HG03571 (cell line): ENCODE results near the gene MATN3.
A peak's percentile ranks its signal among the peaks of the same experiment; 100 is the strongest.

Experiments used
- ATAC-seq: cut with Tn5 transposase; IDR thresholded peaks from one replicate; pipeline ENCODE4 v1.9.1; 2021; ENCODE audit not compliant: unreplicated experiment

The MATN3 gene

DNA sequence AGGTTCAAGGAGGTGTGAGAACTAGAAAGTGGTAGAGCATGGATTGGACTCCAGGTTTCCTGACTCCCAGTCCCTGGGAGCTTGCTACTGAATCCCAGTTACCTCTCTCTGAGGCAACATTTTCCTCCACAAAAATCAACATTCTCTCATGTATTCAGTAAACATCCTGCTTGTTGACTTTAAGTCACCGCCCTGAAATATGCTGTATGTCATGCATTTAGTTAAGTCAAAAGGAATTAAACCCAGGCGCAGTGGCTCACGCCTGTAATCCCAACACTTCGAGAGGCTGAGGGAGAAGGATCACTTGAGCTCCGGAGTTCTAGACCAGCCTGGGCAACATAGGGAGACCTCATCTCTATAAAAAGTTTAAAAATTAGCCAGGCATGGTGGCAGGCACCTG lies 3.8 kb downstream of the MATN3 start:
- no peak for ATAC-seq

DNA sequence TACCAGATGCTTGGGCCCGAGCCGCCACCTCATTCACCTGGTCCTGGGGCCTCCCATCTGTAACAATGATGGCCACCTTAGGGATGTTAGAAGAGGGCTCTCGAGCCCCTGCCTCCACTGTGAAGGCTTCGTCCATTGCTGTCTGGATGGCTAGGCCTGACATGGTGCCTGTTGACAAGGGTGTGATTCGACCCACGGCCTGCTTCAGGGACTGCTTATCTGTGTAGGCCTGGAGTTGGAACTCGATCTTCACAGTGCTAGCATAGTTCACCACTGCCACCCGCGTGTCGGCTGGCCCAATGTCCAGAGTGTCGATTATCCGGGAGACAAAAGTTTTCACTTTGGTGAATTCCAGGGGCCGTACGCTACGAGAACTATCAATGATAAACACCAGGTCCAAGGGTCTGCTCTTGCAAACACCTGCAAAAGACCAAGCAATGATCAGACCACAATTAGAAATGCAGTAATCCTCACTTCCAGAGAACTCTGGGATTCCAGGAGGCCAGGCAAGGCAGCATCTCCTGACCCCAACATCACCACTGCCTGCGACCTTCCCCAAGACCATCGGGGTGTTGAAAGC lies 6.5 kb downstream of the MATN3 start:
- ATAC-seq = no peak

DNA sequence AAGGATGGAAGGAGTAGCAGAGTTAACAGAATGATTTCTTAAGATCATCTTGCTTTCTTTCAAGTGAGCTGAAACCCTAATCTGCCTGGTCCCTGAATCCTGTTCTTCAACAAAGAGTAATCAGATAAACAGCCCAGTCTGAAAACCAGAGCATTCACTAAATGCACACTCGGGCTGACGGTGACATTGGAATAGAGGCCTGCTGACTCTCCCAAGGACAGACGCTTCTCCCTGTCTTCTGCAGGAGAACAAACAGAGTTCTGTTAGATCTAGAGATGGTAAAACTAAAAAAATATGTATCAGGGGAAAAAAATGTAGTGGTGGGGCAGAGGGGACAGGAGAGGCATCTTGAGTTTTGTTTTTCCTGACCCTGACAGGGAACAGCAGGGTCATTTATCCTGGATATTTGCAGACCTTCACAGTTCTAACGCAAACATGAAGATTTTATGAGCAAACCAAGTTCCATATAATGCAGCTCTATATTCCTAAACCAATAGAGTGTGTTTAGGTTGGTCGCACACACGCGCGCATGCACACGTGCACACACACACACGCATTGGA lies 7.3 kb downstream of the MATN3 start:
- ATAC-seq = no peak

DNA sequence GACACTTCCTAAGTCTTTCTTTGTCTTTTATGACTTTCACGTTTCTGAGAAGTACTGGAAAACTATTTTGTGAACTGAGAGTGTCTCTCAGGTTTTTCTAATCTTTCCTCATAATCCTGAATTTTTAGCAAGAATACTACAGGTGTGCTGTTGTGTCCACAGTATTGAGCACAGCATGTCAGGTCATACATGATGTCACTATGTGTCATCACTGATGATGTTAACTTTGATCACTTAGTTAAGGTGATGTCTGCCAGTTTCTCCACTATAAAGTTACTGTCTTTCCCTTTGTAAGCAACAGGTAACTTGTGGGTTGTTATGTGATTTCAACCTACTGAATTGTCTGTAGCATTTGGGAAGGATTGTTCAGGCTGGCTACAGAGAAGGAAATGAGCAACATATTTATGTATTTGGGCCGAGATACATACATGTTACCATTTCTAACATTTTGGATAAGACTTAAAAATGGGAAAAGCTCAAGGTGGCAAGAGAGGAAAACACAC lies 11.1 kb downstream of the MATN3 start:
- no peak for ATAC-seq

DNA sequence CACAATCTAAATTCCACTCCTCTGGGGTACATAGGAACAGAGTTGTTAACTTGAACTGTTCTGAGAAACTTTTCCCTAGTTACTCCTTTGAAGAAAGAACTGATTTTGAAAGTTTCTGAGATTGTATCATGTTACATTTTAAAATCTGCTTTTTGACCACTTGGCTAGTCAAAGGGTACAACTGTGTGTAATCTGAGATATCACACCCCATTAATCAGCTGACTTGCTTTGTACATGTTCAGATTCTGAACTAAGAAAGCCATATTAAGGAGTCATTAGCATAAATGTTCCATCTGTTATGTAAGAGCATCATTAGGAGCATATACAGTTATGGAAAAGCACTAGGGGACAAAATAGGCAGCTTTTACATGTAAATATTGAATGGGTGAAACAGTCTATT lies 18.7 kb downstream of the MATN3 start:
- ATAC-seq = no peak

DNA sequence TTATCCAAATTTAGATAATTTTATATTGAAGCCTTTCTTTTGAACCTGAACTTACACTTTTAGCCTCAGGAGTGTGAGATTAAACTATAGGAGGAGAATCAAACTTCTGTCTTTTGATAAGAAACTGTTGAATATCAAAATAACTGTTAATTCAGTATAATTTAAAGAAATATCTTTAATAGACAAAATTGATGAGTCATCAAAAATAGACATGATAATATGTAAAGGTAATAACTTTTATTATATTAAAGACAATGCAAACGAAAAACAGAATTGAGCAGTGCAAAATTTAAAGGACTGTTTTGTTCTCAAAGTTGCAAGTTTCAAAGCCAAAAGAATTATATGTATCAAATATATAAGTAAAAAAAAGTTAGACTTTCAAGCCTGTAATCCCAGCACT lies 20.6 kb downstream of the MATN3 start:
- no peak for ATAC-seq

GRCh38 chr2:19990416-19990728 lies 22.1 kb downstream of the MATN3 start:
- no peak for ATAC-seq

- peak; percentile 93 for ATAC-seq
These were observed 22.6 kb downstream of the MATN3 start, which contains the start of gene WDR35 for GRCh38 chr2:19989667-19990415. Gene WDR35 (minus strand): TSS chr2:19990105. CDS start chr2:19990015, 90 bp downstream.

- no peak for ATAC-seq
These were observed 23.2 kb downstream of the MATN3 start for GRCh38 chr2:19989342-19989666.

- no peak for ATAC-seq
These were observed 23.9 kb downstream of the MATN3 start for GRCh38 chr2:19988600-19988999.

DNA sequence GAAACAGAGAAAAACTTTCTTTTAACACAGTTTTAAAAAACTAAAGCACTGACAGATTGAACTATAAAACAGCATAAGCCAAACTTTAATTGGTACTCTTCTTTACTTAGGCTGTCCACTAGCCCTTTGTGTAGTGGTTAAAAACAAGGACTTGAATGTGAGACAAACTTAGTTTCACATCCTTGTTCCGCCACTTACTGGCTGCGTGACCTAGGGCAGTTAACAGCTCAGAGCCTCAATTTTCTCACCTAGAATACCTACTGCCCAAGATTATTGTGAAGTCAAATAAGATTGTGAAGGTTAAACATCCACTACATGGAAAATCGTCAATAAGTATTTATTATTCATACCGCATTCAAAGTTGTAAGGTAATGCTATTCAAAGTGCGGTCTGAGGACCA lies 24.5 kb downstream of the MATN3 start:
- peak; percentile 57 for ATAC-seq

DNA sequence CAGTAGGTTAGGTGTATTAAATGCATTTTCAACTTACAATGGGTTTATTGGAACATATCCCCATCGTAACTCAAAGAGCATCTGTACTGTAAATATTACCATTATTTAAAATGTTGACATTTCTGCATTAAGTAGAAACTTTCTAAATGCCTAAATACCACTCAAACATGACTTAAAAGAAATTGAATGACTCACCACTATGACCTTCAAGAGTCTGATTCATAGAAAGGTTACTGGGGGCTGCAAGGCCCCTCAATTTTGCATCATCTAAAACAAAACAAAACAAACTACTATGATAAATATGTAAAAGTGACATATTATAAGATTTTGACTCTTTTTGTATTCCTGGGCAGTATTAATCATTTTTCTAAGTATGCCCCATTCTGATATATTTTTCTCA lies 30.2 kb downstream of the MATN3 start:
- no peak for ATAC-seq

- ATAC-seq = no peak
These were observed 32.5 kb downstream of the MATN3 start for GRCh38 chr2:19979932-19980331.

- ATAC-seq = no peak
These were observed 39.0 kb downstream of the MATN3 start for GRCh38 chr2:19973466-19973865.

- ATAC-seq = no peak
These were observed 40.8 kb downstream of the MATN3 start for GRCh38 chr2:19971691-19972090.

- ATAC-seq = no peak
These were observed 49.1 kb downstream of the MATN3 start for GRCh38 chr2:19963386-19963785.

- ATAC-seq = peak; percentile 85
These were observed 56.7 kb downstream of the MATN3 start for GRCh38 chr2:19955544-19956422.

DNA sequence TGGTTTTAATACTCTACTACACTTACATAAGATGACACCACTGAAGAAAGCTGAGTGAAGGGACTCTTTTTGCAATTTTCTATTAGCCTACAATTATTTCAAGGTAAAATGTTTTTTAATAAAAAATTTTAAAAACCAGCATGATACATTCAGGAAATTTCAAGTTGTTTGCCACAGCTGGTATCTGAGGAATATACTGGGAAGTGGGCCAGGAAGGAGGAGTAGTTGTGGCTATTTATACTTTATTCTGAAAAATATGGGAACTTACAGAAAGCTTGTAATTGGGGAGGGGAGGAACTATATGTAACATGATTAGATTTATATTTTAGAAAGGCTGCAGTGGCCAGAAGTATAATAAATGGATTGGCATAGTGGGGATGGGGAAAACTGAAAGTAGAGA lies 63.4 kb downstream of the MATN3 start:
- no peak for ATAC-seq

GRCh38 chr2:19947184-19947940 lies 65.1 kb downstream of the MATN3 start:
- ATAC-seq = no peak

DNA sequence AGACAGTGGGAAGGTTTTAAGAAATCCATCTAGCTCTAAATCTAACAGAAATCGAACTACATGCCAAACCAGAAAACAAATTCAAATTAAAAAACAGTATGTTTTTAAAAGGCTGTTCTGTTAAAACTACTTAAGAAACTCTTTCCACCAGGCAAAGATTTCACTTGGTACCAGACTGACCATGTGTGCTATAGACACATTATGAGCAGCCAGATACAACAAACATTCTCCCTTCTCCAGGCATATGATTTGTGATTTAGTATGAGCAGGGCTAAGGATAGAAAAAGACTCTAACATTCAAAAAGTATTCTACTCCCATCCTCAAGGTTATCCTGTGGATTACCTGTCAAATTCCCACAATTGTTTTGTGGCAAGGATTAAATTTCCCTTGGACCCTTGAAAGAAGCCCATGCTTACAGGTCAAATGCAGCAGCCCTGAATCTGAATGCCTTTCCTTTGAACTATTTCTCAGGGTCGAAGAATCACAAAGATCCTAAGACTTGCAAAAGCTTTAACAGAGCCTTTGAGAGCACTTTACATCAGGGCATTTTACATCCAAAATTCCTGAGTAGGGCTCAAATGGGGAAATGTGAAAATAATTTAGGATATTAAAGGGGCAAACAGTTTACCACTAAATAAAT lies 68.1 kb downstream of the MATN3 start:
- ATAC-seq = no peak
